Choroid plexus epithelial cell (primary cell): ENCODE data around the gene PHKG1.
"Not testable (repeated sequence)": the region's sequence is repeated elsewhere in the genome, so short reads cannot be mapped to it uniquely, and the experiment has no call there.

Experiments
- DNase-seq: peaks from one replicate; pipeline ENCODE4 v3.0.0-alpha.2; 2010; ENCODE audit warnings: low read depth
- H3K4me3 ChIP-seq: 2 replicates; pipeline ENCODE4 v1.5.1; 2011; ENCODE audit warnings: low read depth, mild to moderate bottlenecking, control low read depth, low read length, moderate library complexity
- TF ChIP-seq, protein P1 (sequence below): conservative IDR thresholded peaks from 2 replicates; pipeline ENCODE4 v1.5.1; 2011; ENCODE audit warnings: low read depth, mild to moderate bottlenecking, control low read depth, inconsistent platforms, low read length, moderate library complexity

PHKG1 gene

GRCh38 chr7:56097700-56098099 lies 4.9 kb upstream of the PHKG1 start:
- TF ChIP-seq, protein P1, sequence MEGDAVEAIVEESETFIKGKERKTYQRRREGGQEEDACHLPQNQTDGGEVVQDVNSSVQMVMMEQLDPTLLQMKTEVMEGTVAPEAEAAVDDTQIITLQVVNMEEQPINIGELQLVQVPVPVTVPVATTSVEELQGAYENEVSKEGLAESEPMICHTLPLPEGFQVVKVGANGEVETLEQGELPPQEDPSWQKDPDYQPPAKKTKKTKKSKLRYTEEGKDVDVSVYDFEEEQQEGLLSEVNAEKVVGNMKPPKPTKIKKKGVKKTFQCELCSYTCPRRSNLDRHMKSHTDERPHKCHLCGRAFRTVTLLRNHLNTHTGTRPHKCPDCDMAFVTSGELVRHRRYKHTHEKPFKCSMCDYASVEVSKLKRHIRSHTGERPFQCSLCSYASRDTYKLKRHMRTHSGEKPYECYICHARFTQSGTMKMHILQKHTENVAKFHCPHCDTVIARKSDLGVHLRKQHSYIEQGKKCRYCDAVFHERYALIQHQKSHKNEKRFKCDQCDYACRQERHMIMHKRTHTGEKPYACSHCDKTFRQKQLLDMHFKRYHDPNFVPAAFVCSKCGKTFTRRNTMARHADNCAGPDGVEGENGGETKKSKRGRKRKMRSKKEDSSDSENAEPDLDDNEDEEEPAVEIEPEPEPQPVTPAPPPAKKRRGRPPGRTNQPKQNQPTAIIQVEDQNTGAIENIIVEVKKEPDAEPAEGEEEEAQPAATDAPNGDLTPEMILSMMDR, result no peak
- peak; percentile 78 for DNase-seq
- H3K4me3 ChIP-seq, result no peak overlapping the region

DNA sequence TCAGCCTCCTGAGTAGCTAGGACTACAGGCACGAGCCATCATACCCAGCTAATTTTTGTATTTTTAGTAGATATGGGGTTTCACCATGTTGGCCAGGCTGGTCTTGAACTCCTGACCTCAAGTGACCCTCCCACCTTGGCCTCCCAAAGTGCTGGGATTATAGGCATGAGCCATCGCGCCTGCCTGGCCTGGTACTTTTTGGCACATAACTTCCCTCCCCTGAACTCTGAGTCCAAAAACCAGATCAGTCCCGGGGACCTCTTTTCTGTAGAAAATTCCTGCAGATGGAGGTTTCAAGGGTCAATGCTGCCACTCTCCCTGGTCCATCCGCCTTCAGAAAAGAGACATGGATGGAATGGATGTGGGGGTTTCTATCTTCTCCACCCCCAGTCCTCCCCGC lies 364 bp downstream of the PHKG1 start:
- not testable (repeated sequence) for DNase-seq, H3K4me3 ChIP-seq

DNA sequence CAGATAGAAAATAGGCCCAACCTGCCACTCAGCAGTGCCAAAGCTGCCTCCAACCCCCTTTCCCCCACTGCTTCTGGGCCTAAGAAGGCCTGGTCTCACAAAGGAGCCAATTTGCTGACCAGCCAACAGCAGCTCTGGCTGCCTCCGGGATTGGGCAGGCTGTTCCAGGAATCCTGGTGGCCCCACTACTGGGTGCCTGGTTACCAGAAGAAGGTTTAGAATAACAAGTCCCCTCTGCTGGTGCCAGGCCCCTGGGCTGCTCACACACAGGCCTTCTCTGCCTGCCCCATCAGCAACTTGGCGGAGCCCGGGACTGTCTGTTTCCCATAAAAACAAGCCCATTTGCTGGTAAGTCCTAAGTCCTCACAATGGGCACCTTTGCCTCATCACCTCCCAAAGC lies 1.2 kb downstream of the PHKG1 start:
- H3K4me3 ChIP-seq, result no peak overlapping the region
- TF ChIP-seq, protein P1, result no peak
- no peak for DNase-seq

DNA sequence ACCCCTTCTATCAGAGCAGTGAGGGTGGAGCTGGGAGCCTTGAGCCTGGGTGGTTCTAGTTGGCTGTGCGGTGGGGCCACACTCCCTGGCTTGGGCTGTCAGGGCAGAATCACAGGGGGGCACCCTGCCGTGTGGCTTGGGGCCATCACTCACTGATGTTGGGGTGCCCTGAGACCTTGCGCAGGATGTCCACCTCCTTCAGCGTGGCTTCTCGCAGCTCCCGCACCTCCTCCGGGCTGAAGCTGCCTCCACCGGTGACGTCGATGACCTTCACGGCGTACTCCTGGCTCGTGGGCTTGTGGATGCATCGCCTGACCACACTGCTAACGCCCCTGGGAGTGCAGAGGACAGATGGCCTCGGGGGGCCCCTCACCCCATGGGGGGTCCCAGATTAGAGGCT lies 5.3 kb downstream of the PHKG1 start:
- no peak for DNase-seq
- H3K4me3 ChIP-seq, result no peak overlapping the region
- TF ChIP-seq, protein P1, result no peak

DNA sequence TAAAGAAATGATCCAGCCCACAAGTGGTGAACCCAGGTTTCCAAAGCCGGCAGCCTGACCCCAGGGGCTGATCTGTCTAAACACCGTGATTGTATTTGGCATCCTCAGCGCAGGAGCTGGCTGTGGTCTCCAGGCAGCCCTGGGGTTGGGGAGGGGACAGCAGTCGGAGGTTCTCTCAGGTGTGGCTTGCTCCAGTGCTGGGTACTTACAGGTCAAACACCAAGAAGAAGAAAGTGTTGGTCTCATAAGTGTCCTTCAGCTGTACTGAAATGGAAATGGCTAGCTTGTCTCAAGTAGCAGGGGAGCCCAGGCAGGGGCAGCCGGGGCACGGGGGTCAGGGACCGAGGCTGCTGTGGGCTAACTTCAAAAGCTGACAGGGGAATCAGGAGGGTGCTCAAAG lies 6.0 kb downstream of the PHKG1 start:
- H3K4me3 ChIP-seq, result no peak overlapping the region
- TF ChIP-seq, protein P1, result no peak
- no peak for DNase-seq

- DNase-seq, result peak; percentile 13
- H3K4me3 ChIP-seq, result no peak overlapping the region
- TF ChIP-seq, protein P1, result no peak
Measured at GRCh38 chr7:56083150-56083785, 9.5 kb downstream of the PHKG1 start.

- no peak overlapping the region for H3K4me3 ChIP-seq
- TF ChIP-seq, protein P1, result no peak
- no peak for DNase-seq
Measured at GRCh38 chr7:56081626-56082340, 11.0 kb downstream of the PHKG1 start.

DNA sequence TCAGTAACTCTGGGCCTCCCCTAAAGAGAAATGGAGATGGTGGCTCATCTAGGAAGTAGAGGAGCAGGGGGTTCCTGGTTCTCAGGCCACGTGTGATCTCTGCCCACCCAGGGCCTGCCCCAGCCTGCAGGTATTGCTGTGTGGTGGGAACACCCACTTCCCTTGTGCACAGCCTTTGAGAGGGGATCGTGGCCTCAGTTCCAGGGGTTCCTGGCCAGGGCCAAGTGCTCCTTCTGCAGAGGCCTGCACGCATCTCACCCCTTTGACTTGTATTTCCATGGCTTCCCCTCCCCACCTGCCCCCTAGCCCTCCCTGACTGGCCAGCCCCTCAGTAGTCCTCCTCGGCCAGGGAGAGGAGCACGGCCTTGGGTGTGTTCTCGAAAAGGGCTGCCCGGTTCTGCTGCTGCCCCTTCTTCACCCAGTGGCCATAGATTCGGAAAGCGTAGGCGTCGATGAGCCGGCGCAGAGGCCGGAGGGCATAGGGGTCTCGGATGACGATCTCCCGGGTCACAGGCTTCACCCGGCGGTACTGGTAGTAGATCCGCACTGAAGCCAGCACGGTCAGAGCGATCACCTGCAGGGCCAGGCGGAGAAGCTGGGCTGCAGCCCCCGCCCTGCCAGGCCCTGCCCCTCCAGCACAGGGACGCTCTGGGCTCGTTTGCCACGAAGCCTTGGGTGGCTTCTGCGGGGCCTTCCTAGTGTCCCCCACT lies 11.9 kb downstream of the PHKG1 start:
- not testable (repeated sequence) for DNase-seq, H3K4me3 ChIP-seq
